GM12864 (cell line): ENCODE results near the gene DCLK1.

Source experiments
- DNase-seq: peaks from one replicate; pipeline ENCODE4 v3.0.0-alpha.2; 2011; ENCODE audit warnings: low read depth
- H3K4me3 ChIP-seq: 2 replicates; pipeline ENCODE4 v1.5.1; 2011; ENCODE audit warnings: mild to moderate bottlenecking, low read depth, low read length, control low read depth
- TF ChIP-seq, protein P1 (sequence below): IDR thresholded peaks from 2 replicates; pipeline ENCODE4 v1.5.1; 2011; ENCODE audit warnings: low read depth, mild to moderate bottlenecking, moderate library complexity, low read length, control low read depth, inconsistent platforms; ENCODE audit errors: missing control alignments

The DCLK1 gene

GRCh38 chr13:36057547-36057946, 73.6 kb downstream of the DCLK1 start:
- TF ChIP-seq, protein P1, sequence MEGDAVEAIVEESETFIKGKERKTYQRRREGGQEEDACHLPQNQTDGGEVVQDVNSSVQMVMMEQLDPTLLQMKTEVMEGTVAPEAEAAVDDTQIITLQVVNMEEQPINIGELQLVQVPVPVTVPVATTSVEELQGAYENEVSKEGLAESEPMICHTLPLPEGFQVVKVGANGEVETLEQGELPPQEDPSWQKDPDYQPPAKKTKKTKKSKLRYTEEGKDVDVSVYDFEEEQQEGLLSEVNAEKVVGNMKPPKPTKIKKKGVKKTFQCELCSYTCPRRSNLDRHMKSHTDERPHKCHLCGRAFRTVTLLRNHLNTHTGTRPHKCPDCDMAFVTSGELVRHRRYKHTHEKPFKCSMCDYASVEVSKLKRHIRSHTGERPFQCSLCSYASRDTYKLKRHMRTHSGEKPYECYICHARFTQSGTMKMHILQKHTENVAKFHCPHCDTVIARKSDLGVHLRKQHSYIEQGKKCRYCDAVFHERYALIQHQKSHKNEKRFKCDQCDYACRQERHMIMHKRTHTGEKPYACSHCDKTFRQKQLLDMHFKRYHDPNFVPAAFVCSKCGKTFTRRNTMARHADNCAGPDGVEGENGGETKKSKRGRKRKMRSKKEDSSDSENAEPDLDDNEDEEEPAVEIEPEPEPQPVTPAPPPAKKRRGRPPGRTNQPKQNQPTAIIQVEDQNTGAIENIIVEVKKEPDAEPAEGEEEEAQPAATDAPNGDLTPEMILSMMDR = no peak

GRCh38 chr13:36057041-36057440, 74.1 kb downstream of the DCLK1 start:
- no peak overlapping the region for H3K4me3 ChIP-seq

More at GRCh38 chr13:36057547-36057946, 73.6 kb downstream of the DCLK1 start:
- no peak for DNase-seq
- H3K4me3 ChIP-seq = no peak overlapping the region

DNA sequence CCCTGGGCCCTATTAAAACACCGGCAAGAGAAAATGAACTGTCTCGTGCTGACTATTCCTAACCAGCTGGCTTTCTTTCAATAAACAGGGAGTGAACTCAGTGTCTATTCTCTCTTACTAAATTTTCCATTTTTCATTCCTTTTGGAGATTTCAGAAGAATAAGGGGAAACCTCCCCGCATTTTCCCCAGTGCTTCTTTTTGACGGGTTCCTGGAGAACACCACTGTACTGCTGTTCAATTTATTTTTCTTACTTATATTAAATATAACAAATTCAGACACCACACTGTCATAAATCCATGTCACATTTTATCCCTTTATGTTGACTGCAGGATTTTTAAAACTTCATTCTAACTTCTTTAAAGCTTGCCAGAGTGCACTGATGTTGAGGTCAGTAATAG, 75.8 kb downstream of the DCLK1 start:
- TF ChIP-seq, protein P1 = no peak
- no peak overlapping the region for H3K4me3 ChIP-seq
- no peak for DNase-seq

More at GRCh38 chr13:36057041-36057440, 74.1 kb downstream of the DCLK1 start:
- TF ChIP-seq, protein P1 = no peak
- DNase-seq = no peak

- no peak overlapping the region for H3K4me3 ChIP-seq
- DNase-seq = no peak
- TF ChIP-seq, protein P1 = no peak
Measured at GRCh38 chr13:36054041-36054440, 77.1 kb downstream of the DCLK1 start.

GRCh38 chr13:36051082-36051481, 80.1 kb downstream of the DCLK1 start:
- TF ChIP-seq, protein P1 = no peak
- DNase-seq = no peak

DNA sequence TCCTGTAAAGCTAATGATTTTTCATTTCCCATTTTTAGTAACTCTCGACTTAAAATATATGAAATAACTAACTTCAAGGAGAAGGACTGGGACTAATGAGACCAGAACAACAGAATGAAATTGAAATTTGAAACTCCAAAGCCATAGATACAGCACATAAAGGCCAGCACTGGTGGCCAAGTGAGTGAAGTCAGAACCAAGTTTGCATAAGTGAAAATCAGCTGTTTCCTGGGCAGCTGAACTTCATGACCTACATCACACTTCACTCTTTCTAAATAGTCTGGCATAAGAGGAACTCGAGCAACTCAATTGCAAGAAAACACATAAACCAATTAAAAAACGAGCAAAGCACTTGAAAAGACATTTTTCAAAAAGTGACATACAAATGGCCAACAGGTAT, 84.5 kb downstream of the DCLK1 start:
- TF ChIP-seq, protein P1 = no peak
- no peak for DNase-seq
- H3K4me3 ChIP-seq = no peak overlapping the region

More at GRCh38 chr13:36051082-36051481, 80.1 kb downstream of the DCLK1 start:
- no peak overlapping the region for H3K4me3 ChIP-seq

DNA sequence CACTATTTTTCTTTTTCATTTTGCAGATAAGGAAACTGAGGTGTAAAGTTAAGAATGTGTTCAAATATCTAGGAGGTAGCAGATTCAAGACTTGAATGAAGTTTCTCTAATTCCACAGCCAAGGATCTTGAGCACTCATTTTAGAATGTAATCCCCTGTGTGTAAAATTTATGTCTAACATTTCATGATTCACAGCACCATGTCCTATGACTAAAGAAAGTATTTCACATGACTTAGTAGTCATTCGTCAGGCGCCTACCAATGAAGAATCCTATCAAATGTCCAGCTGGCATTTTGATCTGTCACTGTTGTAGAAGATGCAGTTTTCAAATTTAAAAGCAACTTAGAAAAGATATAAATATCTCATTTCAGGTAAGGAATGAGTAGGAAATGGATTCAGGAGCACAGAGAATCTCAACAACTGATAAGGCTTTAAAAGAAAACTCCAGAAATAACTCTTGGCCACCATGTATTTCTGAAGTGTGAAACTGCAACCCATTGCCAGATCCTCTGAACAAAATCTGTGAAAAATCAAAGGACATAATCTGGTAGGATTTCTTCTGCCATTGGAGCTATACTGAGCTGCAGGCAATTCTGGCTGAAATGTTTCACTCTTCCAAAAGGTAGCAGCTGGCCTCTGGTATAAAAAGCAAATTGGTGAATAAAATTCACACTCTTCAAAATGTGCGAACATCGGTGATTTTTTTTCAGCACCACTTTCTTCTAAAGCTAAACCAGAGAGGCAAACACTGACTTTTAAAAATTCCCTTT, 92.2 kb downstream of the DCLK1 start:
- TF ChIP-seq, protein P1 = no peak
- H3K4me3 ChIP-seq = no peak overlapping the region
- DNase-seq = no peak
